RWPE2 (cell line): ENCODE data around the gene VGF.

ENCODE experiments used
- ATAC-seq: fragments of 200-7000 bp; cut with Tn5 transposase; 3 replicates; pipeline ENCODE4 v1.9.1; 2021; ENCODE audit warnings: low read depth
- DNase-seq: peaks from one replicate; pipeline ENCODE4 v3.0.0-alpha.2; 2020; ENCODE audit warnings: low spot score
- H3K27ac ChIP-seq: fragments of 450-650 bp; 2 replicates; pipeline ENCODE4 v1.5.1; 2017; ENCODE audit warnings: mild to moderate bottlenecking; ENCODE audit not compliant: poor library complexity, severe bottlenecking
- H3K27me3 ChIP-seq: fragments of 250-450 bp; sonication (Bioruptor Pico); 2 replicates; pipeline ENCODE4 v1.5.1; 2021; ENCODE audit warnings: mild to moderate bottlenecking, moderate library complexity; ENCODE audit not compliant: insufficient read depth, poor library complexity, severe bottlenecking
- H3K36me3 ChIP-seq: fragments of 250-450 bp; sonication (Bioruptor Pico); 2 replicates; pipeline ENCODE4 v1.5.1; 2020; ENCODE audit warnings: low read depth, mild to moderate bottlenecking, moderate library complexity
- H3K4me1 ChIP-seq: fragments of 250-450 bp; sonication (Bioruptor Pico); 2 replicates; pipeline ENCODE4 v1.5.1; 2021; ENCODE audit warnings: mild to moderate bottlenecking, moderate library complexity; ENCODE audit not compliant: insufficient read depth, poor library complexity, severe bottlenecking
- H3K4me3 ChIP-seq: fragments of 250-450 bp; sonication (Bioruptor Pico); 2 replicates; pipeline ENCODE4 v1.5.1; 2021; ENCODE audit warnings: mild to moderate bottlenecking, moderate library complexity; ENCODE audit not compliant: severe bottlenecking
- H3K9me3 ChIP-seq: fragments of 250-450 bp; sonication (Bioruptor Pico); 2 replicates; pipeline ENCODE4 v1.5.1; 2021; ENCODE audit warnings: mild to moderate bottlenecking, moderate library complexity; ENCODE audit not compliant: severe bottlenecking
- TF ChIP-seq, protein P1 (sequence below): fragments of 450-650 bp; IDR thresholded peaks from one replicate; pipeline ENCODE4 v1.5.1; 2017; ENCODE audit warnings: mild to moderate bottlenecking, moderate library complexity; ENCODE audit not compliant: poor library complexity, severe bottlenecking

Gene VGF

DNA sequence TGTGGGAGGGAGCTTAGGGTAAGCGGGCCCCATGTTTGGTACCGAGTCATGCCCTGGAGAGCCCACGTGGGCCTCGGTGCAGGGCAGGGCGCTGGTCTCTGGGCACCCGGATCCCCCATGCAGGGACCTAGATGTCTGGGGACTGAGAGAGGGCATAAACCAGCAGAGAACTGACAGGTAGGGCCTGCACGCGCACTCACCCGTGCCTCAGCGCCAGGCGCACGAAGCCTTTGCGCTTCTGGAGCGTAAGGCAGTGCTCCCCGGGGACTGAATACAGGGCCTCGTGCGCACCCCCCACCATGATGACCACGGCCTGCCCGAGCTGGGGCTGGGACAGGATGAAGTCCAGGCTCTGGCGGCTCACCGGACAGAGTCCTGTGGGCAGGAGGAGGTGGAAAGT, 32.6 kb upstream of the VGF start:
- TF ChIP-seq, protein P1, sequence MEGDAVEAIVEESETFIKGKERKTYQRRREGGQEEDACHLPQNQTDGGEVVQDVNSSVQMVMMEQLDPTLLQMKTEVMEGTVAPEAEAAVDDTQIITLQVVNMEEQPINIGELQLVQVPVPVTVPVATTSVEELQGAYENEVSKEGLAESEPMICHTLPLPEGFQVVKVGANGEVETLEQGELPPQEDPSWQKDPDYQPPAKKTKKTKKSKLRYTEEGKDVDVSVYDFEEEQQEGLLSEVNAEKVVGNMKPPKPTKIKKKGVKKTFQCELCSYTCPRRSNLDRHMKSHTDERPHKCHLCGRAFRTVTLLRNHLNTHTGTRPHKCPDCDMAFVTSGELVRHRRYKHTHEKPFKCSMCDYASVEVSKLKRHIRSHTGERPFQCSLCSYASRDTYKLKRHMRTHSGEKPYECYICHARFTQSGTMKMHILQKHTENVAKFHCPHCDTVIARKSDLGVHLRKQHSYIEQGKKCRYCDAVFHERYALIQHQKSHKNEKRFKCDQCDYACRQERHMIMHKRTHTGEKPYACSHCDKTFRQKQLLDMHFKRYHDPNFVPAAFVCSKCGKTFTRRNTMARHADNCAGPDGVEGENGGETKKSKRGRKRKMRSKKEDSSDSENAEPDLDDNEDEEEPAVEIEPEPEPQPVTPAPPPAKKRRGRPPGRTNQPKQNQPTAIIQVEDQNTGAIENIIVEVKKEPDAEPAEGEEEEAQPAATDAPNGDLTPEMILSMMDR = no peak
- ATAC-seq (no peak), DNase-seq (no peak)
- peaks cover 14% of the 10 kb centered on the region for H3K27me3 ChIP-seq
- H3K4me1 ChIP-seq = no peaks in the 10 kb centered on the region
- no peaks in the 10 kb centered on the region for H3K9me3 ChIP-seq
- no peak overlapping the region for H3K4me3 ChIP-seq
- H3K27ac ChIP-seq = no peak overlapping the region
- no peaks in the 10 kb centered on the region for H3K36me3 ChIP-seq

DNA sequence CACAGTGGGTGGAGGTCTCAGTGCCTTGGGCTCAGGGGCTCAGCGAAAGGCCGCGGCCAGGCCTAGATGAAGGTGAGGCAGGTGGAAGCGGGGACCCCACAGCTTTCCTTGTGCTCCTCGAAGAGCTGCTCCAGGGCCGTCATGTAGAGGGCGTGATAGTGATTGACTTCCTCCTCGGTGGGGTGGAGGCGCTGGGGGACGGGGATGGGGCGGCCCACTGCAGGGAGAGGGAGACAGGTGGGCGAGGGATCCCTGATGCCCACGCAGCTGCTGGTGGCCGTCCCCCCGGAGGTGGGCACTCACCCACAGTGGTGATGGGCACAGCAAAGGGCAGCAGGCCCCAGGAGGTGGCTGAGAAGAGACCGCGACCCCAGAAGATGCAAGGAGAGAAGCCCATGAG, 30.5 kb upstream of the VGF start:
- Histone ChIP-seq H3K4me1 (no peaks in the 10 kb centered on the region), H3K27me3 (no peaks in the 10 kb centered on the region), H3K36me3 (no peaks in the 10 kb centered on the region), H3K27ac (no peak overlapping the region), H3K9me3 (no peaks in the 10 kb centered on the region), H3K4me3 (no peak overlapping the region)
- ATAC-seq (no peak), DNase-seq (no peak)
- TF ChIP-seq, protein P1 = no peak

DNA sequence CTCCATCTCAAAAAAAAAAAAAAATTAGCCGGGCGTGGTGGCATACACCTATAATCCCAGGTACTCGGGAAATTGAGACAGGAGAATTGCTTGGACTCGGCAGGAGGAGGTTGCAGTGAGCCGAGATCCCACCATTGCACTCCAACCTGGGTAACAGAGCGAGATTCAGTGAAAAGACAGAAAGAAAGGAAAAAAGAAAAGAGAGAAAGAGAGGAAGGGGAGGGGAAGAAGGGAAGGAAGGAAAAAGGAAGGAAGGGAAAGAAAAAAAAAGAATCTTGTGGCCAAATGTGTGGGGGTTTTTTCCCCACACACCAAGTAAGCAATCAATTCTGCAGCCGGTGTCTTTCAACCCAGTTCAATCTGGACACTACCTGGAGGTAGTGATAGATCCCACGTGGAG, 23.7 kb upstream of the VGF start:
- TF ChIP-seq, protein P1 = no peak
- no peak overlapping the region for H3K27ac ChIP-seq
- no peaks in the 10 kb centered on the region for H3K9me3 ChIP-seq
- no peak for ATAC-seq
- DNase-seq = no peak
- no peaks in the 10 kb centered on the region for H3K27me3 ChIP-seq
- H3K36me3 ChIP-seq = no peaks in the 10 kb centered on the region
- H3K4me3 ChIP-seq = no peak overlapping the region
- no peaks in the 10 kb centered on the region for H3K4me1 ChIP-seq

DNA sequence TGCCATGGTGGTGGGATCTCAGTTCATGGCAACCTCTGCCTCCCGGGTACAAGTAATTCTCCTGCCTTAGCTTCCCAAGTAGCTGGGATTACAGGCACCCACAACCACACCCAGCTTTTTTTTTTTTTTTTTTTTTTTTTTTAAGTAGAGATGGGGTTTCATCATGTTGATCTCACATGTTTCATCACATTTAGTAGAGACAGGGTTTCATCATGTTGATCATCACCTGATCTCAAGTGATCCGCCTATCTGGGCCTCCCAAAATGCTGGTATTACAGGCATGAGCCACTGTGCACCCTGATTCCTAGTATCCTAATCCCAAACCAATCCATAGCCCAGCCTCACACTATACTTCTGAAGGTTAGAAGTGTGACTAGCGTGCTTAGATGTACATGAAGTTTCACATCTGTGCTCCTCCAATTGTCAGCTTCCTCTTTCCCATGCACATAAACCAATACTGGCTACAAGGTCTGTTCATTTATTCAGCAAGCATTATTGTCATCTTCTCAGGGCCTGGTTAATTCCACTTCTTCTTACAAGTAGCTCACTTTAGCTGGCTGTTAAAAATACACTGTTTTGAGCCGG, 21.6 kb upstream of the VGF start:
- ATAC-seq = no peak
- no peaks in the 10 kb centered on the region for H3K27me3 ChIP-seq
- no peak overlapping the region for H3K4me3 ChIP-seq
- TF ChIP-seq, protein P1 = no peak
- no peaks in the 10 kb centered on the region for H3K4me1 ChIP-seq
- H3K36me3 ChIP-seq = no peaks in the 10 kb centered on the region
- no peak for DNase-seq
- H3K9me3 ChIP-seq = no peaks in the 10 kb centered on the region
- no peak overlapping the region for H3K27ac ChIP-seq

DNA sequence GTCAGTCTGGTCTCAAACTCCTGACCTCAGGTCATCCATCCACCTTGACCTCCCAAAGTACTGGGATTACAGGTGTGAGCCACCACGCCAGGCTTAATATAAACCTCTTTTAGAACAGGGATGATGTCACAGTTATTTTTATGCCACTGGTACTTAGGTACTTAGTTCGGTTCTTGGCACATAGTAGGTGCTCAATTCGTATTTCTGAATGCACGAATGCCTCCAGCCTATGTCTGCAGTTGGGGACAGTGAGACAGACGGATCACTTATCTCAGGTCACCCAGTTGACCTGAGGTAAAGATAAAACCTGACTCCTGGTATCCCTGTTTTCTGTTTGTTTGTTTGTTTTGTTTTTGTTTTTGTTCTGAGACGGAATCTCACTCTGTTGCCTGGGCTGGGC, 20.8 kb upstream of the VGF start:
- H3K27me3 ChIP-seq = peaks cover 2% of the 10 kb centered on the region
- no peaks in the 10 kb centered on the region for H3K9me3 ChIP-seq
- TF ChIP-seq, protein P1 = no peak
- ATAC-seq (no peak), DNase-seq (no peak)
- H3K27ac ChIP-seq = no peak overlapping the region
- no peaks in the 10 kb centered on the region for H3K36me3 ChIP-seq
- H3K4me1 ChIP-seq = no peaks in the 10 kb centered on the region
- H3K4me3 ChIP-seq = no peak overlapping the region
